Measurements from ENCODE around the gene SMIM33.

DNA sequence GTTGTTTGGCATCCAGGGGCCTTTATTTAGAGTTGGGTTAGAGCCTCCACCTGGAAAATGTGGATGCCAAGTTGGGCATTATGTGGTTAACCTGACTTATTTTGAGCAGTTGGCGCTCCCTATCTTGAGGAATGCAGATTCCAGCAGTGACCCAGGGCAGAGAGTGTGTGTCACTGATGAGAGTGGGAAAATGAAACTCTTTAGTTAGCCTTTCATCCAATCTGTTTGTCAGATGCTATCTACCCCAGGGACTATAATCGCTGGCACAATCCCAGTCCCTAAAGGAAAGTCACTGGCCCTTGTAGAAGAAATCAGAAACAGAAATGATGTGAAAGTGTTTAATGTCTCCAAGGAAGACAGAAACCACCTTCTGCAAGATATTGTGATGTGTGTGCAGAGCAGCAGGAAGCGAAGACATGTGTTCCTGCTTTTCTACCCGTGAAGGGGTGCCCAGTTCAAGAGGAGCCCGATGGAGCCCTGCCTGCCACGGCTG lies 21.9 kb downstream of the SMIM33 start:
- TF ChIP-seq POLR2A (IDR thresholded peaks at IDR 0.05), result no peak
- TF ChIP-seq, protein P1, sequence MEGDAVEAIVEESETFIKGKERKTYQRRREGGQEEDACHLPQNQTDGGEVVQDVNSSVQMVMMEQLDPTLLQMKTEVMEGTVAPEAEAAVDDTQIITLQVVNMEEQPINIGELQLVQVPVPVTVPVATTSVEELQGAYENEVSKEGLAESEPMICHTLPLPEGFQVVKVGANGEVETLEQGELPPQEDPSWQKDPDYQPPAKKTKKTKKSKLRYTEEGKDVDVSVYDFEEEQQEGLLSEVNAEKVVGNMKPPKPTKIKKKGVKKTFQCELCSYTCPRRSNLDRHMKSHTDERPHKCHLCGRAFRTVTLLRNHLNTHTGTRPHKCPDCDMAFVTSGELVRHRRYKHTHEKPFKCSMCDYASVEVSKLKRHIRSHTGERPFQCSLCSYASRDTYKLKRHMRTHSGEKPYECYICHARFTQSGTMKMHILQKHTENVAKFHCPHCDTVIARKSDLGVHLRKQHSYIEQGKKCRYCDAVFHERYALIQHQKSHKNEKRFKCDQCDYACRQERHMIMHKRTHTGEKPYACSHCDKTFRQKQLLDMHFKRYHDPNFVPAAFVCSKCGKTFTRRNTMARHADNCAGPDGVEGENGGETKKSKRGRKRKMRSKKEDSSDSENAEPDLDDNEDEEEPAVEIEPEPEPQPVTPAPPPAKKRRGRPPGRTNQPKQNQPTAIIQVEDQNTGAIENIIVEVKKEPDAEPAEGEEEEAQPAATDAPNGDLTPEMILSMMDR (IDR thresholded peaks at IDR 0.05), result no peak
